Ascending aorta (tissue), 2 donors: ENCODE data around the gene TUBA4B. TPM values are rescaled to one million over a fixed set of nuclear protein-coding genes. Genes with fewer than 3 reads are reported as not detected.

Experiments
- DNase-seq, 2 donors: peaks; one replicate each; pipeline ENCODE4 v3.0.0-alpha.2; 2019; ENCODE audit warnings: low spot score in 2 of 2
- H3K27ac ChIP-seq, 2 donors: fragments of 200-600 bp; sonication (generic); one replicate each; pipeline ENCODE4 v1.5.1; 2016 to 2017; ENCODE audit warnings: mild to moderate bottlenecking in 1 of 2
- H3K27me3 ChIP-seq: fragments of 200-600 bp; sonication (generic); one replicate; pipeline ENCODE4 v1.5.1; 2017
- H3K36me3 ChIP-seq, 2 donors: fragments of 200-600 bp; sonication (generic); one replicate each; pipeline ENCODE4 v1.5.1; 2016
- H3K4me1 ChIP-seq, 2 donors: fragments of 200-600 bp; sonication (generic); one replicate each; pipeline ENCODE4 v1.5.1; 2016 to 2017; ENCODE audit warnings: mild to moderate bottlenecking in 1 of 2
- H3K4me3 ChIP-seq, 2 donors: fragments of 200-600 bp; sonication (generic); one replicate each; pipeline ENCODE4 v1.5.1; 2016 to 2017; ENCODE audit warnings: mild to moderate bottlenecking in 1 of 2
- H3K9me3 ChIP-seq, 2 donors: fragments of 200-600 bp; sonication (generic); one replicate each; pipeline ENCODE4 v1.5.1; 2016
- intact Hi-C: fragments of 100-400 bp; cut with DNase I; formaldehyde crosslinking; loops from one replicate; pipeline ENCODE4 v1.15.1; 2023
- total RNA-seq: library from RNA; depleted of rRNA; stranded (reverse); fragments of >200 nt; gene quantifications from one replicate; pipeline ENCODE4 v1.1.0, GENCODE V29; 2016
- TF ChIP-seq, protein P1 (sequence below), 3 experiments: fragments of 200-600 bp in 2 of 3; fragments of 450-650 bp in 1 of 3; sonication (generic) in 2 of 3; IDR thresholded peaks; one replicate each; pipeline ENCODE4 v1.5.1; 2016 to 2019; ENCODE audit warnings: antibody characterized with exemption in 3 of 3, mild to moderate bottlenecking in 1 of 3, moderate library complexity in 1 of 3

The TUBA4B gene
- total RNA-seq, 1 donor from 2014 or later, result not detected

DNA sequence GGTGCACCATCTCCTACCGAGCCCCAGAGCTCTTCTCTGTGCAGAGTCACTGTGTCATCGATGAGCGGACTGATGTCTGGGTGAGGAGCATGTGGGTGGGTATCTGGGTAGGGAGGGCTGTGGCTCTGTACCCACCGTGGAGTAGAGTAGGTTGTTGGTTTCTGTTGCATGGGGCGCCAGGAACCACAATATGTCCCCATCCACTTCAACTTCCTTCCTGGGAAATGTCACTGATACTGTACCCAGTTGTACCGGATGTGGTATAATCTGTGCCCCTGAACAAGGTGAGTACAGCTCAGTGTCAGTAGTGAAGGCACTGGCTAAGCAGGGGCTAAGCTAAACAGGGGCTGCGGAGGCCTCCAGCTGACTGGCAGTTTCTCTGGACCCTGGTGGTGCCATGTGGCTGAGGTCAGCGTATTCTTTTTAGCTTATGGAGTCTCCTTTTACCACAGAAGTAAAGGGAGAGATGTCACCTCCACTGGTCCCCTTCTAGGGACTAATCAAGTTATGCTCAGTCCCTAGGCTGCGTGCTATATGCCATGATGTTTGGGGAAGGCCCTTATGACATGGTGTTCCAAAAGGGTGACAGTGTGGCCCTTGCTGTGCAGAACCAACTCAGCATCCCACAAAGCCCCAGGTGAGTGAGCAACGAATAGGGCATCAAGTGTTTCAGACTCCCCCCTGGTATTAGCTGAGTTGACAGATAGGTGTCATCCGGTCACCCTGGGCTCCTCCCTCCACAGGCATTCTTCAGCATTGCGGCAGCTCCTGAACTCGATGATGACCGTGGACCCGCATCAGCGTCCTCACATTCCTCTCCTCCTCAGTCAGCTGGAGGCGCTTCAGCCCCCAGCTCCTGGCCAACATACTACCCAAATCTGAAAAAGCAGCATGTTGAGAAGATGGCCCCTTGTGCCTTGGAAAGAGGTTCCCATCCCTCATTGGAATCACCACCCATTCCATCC lies 5.1 kb upstream of the TUBA4B start:
- peak overlapping the region in 1 of 2 donors; percentile 46 for H3K4me3 ChIP-seq
- intact Hi-C loops, result no loop called here
- no peaks in the 10 kb centered on the region for H3K27me3 ChIP-seq
- no peak for DNase-seq
- TF ChIP-seq, protein P1, sequence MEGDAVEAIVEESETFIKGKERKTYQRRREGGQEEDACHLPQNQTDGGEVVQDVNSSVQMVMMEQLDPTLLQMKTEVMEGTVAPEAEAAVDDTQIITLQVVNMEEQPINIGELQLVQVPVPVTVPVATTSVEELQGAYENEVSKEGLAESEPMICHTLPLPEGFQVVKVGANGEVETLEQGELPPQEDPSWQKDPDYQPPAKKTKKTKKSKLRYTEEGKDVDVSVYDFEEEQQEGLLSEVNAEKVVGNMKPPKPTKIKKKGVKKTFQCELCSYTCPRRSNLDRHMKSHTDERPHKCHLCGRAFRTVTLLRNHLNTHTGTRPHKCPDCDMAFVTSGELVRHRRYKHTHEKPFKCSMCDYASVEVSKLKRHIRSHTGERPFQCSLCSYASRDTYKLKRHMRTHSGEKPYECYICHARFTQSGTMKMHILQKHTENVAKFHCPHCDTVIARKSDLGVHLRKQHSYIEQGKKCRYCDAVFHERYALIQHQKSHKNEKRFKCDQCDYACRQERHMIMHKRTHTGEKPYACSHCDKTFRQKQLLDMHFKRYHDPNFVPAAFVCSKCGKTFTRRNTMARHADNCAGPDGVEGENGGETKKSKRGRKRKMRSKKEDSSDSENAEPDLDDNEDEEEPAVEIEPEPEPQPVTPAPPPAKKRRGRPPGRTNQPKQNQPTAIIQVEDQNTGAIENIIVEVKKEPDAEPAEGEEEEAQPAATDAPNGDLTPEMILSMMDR (IDR thresholded peaks at IDR 0.05), result no peak
- H3K36me3 ChIP-seq, result peaks cover 9 to 23% of the 10 kb centered on the region in 2 donors
- peak overlapping the region; percentile 96 to 99 for H3K27ac ChIP-seq
- no peaks in the 10 kb centered on the region for H3K9me3 ChIP-seq
- peaks cover 24 to 65% of the 10 kb centered on the region in 2 donors for H3K4me1 ChIP-seq

DNA sequence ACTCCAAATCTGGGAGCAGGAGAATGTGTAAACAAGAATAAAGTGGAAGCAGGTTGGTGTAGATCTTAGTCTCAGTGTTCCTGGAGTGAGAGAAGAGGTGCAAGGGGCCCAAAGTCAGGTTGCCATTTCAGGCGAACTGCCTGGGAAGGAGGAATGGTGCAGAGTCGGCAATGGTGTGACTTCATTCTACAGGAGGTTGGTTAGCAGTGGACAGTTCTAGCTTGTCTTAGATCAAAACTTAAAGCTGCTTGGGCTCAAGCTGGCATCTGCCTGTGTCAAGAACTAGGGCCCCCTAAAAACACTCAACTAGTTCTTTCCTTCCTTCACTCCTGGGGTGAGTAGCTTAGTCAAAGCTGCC lies 4.2 kb upstream of the TUBA4B start:
- Histone ChIP-seq H3K36me3 (peaks cover 9 to 23% of the 10 kb centered on the region in 2 donors), H3K27ac (peak overlapping the region; percentile 96 to 99), H3K4me3 (peak overlapping the region; percentile 11 to 46), H3K4me1 (peaks cover 24 to 65% of the 10 kb centered on the region in 2 donors), H3K9me3 (no peaks in the 10 kb centered on the region), H3K27me3 (no peaks in the 10 kb centered on the region)
- TF ChIP-seq, protein P1 (IDR thresholded peaks at IDR 0.05), result no peak
- no peak for DNase-seq
- intact Hi-C loops, result loop anchor here (1.0 kb wide), 4 partner anchors 25 to 139 kb away; partner anchors contain the start of genes DNAJB2 and ZFAND2B

DNA sequence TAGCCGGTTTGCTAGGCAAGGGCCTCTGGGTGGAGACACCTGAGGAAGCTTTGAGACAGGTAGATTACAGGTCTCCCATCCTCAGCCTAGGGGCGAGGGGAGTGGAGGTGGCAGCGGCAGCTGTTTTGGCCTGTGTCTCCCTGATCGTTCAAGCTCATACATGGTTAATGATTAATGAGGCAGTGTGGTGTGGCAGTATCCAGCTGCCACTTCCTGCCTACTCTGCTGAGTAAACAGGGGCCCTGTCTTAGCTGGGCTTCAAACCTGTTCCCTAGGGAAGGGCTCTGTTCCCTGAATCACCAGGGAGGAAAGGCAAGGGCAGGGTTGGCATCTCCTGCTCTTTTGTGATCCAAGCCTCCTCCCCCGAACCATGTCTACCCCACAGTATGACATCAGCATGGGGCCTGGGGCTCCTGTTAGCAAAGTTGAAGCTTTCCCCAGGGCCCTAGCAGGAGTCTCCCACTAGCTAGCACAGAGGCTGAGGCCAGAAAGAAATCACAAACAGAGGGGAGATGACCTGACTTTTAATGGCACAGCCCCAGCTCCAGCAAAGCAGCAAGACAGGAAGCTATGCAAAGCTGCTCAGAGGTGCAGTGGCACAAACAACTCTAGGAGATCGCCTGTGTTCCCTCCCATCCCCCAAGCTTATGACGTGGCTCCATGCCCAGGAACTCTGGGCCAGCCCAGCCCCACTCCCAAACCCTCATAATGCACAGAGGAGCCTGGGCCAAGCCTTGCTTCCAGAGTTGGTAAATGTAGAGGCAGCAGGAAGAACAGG lies 3.7 kb upstream of the TUBA4B start:
- H3K27me3 ChIP-seq, result no peaks in the 10 kb centered on the region
- peaks cover 25 to 64% of the 10 kb centered on the region in 2 donors for H3K4me1 ChIP-seq
- peak overlapping the region; percentile 96 to 99 for H3K27ac ChIP-seq
- TF ChIP-seq, protein P1 (IDR thresholded peaks at IDR 0.05), result no peak
- peak overlapping the region; percentile 11 to 46 for H3K4me3 ChIP-seq
- DNase-seq, result peak; percentile 77 to 94
- intact Hi-C loops, result loop anchor here (1.0 kb wide), 4 partner anchors 25 to 139 kb away; partner anchors contain the start of genes DNAJB2 and ZFAND2B
- no peaks in the 10 kb centered on the region for H3K9me3 ChIP-seq
- peaks cover 9 to 23% of the 10 kb centered on the region in 2 donors for H3K36me3 ChIP-seq

DNA sequence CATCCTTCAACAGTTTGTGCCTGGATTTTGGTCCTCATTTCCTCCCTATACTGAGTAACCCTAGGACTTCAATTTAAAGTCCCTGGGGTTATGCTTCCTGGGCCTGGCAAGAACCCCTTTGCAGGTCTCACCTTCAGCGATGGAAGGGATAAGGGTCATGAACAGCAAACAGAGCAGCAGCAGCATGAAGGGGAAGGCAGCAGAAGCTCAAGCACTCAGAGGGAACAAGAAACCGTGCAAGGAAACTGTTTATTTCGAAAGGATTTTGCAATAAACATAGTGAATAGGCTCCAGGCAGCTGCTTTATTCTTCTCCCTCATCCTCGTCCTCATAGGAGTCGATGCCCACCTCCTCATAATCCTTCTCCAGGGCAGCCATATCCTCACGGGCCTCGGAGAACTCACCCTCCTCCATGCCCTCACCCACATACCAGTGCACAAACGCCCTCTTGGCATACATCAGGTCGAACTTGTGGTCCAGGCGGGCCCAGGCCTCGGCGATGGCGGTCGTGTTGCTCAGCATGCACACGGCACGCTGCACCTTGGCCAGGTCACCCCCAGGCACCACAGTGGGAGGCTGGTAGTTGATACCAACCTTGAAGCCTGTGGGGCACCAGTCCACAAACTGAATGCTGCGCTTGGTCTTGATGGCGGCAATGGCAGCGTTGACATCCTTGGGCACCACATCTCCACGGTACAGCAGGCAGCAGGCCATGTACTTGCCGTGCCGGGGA lies 2.8 kb upstream of the TUBA4B start:
- Histone ChIP-seq H3K27me3 (no peaks in the 10 kb centered on the region), H3K36me3 (peaks cover 9 to 23% of the 10 kb centered on the region in 2 donors), H3K4me3 (peak overlapping the region; percentile 12 to 46), H3K27ac (peak overlapping the region; percentile 96 to 99), H3K4me1 (peaks cover 24 to 65% of the 10 kb centered on the region in 2 donors), H3K9me3 (no peaks in the 10 kb centered on the region)
- TF ChIP-seq, protein P1 (IDR thresholded peaks at IDR 0.05), result no peak
- intact Hi-C loops, result no loop called here
- no peak for DNase-seq

DNA sequence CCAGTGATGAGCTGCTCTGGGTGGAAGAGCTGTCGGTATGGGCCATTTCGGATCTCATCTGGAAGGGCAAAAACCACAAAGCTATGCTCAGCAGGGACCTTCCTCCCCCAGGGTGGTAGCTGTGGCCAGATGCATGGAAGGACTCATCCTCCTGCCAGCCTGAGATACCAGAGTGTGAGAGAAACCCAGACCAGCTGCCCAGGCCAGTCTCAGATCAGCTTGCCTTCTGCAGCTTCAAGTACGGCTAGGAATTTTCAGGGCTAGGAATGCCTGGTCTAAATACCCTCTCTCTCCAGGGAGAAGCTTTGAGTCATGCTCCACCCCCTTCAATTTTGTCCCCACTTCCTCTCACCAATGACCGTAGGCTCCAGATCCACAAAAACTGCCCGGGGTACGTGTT lies 1.4 kb upstream of the TUBA4B start:
- TF ChIP-seq, protein P1 (IDR thresholded peaks at IDR 0.05), result no peak
- H3K36me3 ChIP-seq, result peaks cover 9 to 23% of the 10 kb centered on the region in 2 donors
- no peaks in the 10 kb centered on the region for H3K9me3 ChIP-seq
- H3K27me3 ChIP-seq, result no peaks in the 10 kb centered on the region
- no peak for DNase-seq
- peak overlapping the region in 1 of 2 donors; percentile 73 for H3K4me3 ChIP-seq
- H3K27ac ChIP-seq, result peak overlapping the region; percentile 96 to 99
- intact Hi-C loops, result loop anchor here (2.0 kb wide), 1 partner anchor 75 kb away; the partner anchor contains the start of gene CNPPD1
- H3K4me1 ChIP-seq, result peaks cover 24 to 56% of the 10 kb centered on the region in 2 donors
